Keratinocyte (primary cell): ENCODE results near the gene ACACA. TPM values are rescaled to one million over a fixed set of nuclear protein-coding genes. Genes with fewer than 3 reads are reported as not detected.

ENCODE experiments used
- DNase-seq: peaks from one replicate; pipeline ENCODE4 v3.0.0-alpha.2; 2011; ENCODE audit warnings: low read depth, missing footprints, low spot score
- FAIRE-seq: peaks from 2 replicates; lab custom pipeline; 2011; peaks lifted over from hg19 to GRCh38; lab: Jason Lieb, UNC
- H2AFZ ChIP-seq: 2 replicates; pipeline ENCODE4 v1.6.0; 2012; ENCODE audit warnings: low read length, control low read depth, inconsistent platforms; ENCODE audit not compliant: control insufficient read depth
- H3K27ac ChIP-seq: 2 replicates; pipeline ENCODE4 v1.5.1; 2011; ENCODE audit warnings: low read length; ENCODE audit not compliant: control insufficient read depth, insufficient read depth
- H3K27me3 ChIP-seq: 3 replicates; pipeline ENCODE4 v1.6.0; 2011; ENCODE audit warnings: low read length; ENCODE audit not compliant: control insufficient read depth, insufficient read depth; ENCODE audit errors: extremely low read depth
- H3K36me3 ChIP-seq, 2 experiments: 2 replicates in 1 of 2; 3 replicates in 1 of 2; pipeline ENCODE4 v1.5.1; 2011; ENCODE audit warnings: low read length in 2 of 2, mild to moderate bottlenecking in 1 of 2; ENCODE audit not compliant: control insufficient read depth in 2 of 2, insufficient read depth in 2 of 2; ENCODE audit errors: extremely low read depth in 1 of 2
- H3K4me1 ChIP-seq: 3 replicates; pipeline ENCODE4 v1.5.1; 2011; ENCODE audit warnings: low read length; ENCODE audit not compliant: control insufficient read depth, insufficient read depth; ENCODE audit errors: extremely low read depth
- H3K4me2 ChIP-seq: 3 replicates; pipeline ENCODE4 v1.6.0; 2011; ENCODE audit warnings: low read depth, low read length; ENCODE audit not compliant: control insufficient read depth, insufficient read depth; ENCODE audit errors: extremely low read depth
- H3K4me3 ChIP-seq, 3 experiments: fragments of 200-600 bp in 1 of 3; sonication (generic) in 1 of 3; 2 replicates in 2 of 3; 3 replicates in 1 of 3; pipeline ENCODE4 v1.5.1; 2011 to 2016; ENCODE audit warnings: low read length in 3 of 3, mild to moderate bottlenecking in 3 of 3, control low read depth in 2 of 3, inconsistent platforms in 1 of 3, low read depth in 1 of 3, mixed read lengths in 1 of 3, mixed run types in 1 of 3, moderate library complexity in 1 of 3; ENCODE audit not compliant: control insufficient read depth in 2 of 3, insufficient read depth in 2 of 3; ENCODE audit errors: extremely low read depth in 1 of 3
- H3K79me2 ChIP-seq: 2 replicates; pipeline ENCODE4 v1.6.0; 2012; ENCODE audit warnings: low read length; ENCODE audit not compliant: control insufficient read depth, insufficient read depth
- H3K9ac ChIP-seq: 3 replicates; pipeline ENCODE4 v1.6.0; 2011; ENCODE audit warnings: low read length; ENCODE audit not compliant: control insufficient read depth, insufficient read depth; ENCODE audit errors: extremely low read depth
- H3K9me1 ChIP-seq: 3 replicates; pipeline ENCODE4 v1.6.0; 2011; ENCODE audit warnings: low read length; ENCODE audit not compliant: control insufficient read depth, insufficient read depth; ENCODE audit errors: extremely low read depth
- H3K9me3 ChIP-seq: 2 replicates; pipeline ENCODE4 v1.5.1; 2012; ENCODE audit warnings: low read depth, low read length; ENCODE audit not compliant: control insufficient read depth
- H4K20me1 ChIP-seq: 3 replicates; pipeline ENCODE4 v1.6.0; 2011; ENCODE audit warnings: low read length; ENCODE audit not compliant: control insufficient read depth, insufficient read depth; ENCODE audit errors: extremely low read depth
- EZH2 ChIP-seq: IDR thresholded peaks from one replicate; pipeline ENCODE4 v1.6.1; 2012; ENCODE audit warnings: inconsistent platforms, mild to moderate bottlenecking, low read length, moderate library complexity
- dilution Hi-C: fragments of 300-500 bp; cut with MboI; formaldehyde crosslinking; loops from one replicate; pipeline ENCODE4 v1.7.0; 2020; ENCODE audit warnings: low sequenced_read_pairs; ENCODE audit not compliant: extremely low pct_ligation_motif_present
- polyA plus RNA-seq, 5 experiments: library from polyadenylated mRNA; depleted of rRNA in 3 of 5; stranded (reverse) in 3 of 5; stranded (forward) in 1 of 5; unstranded in 1 of 5; fragments of >200 nt; gene quantifications; 1 replicate in 1 of 5; 2 replicates in 3 of 5; 3 replicates in 1 of 5; pipeline versions ENCODE4 v1.2.1 to v1.2.3, GENCODE V29; 2011 to 2012; ENCODE audit warnings: missing spikeins in 2 of 5, low read depth in 1 of 5, low replicate concordance in 1 of 5
- TF ChIP-seq, protein P1 (sequence below), 3 experiments: IDR thresholded peaks in 1 of 3; conservative IDR thresholded peaks in 1 of 3; optimal IDR thresholded peaks in 1 of 3; 2 replicates in 2 of 3; 3 replicates in 1 of 3; pipeline versions ENCODE3 to v1.5.1; 2011; ENCODE audit warnings: low read length in 3 of 3, mild to moderate bottlenecking in 3 of 3, moderate library complexity in 2 of 3, control low read depth in 1 of 3, inconsistent platforms in 1 of 3; ENCODE audit not compliant: insufficient read depth in 2 of 3; ENCODE audit errors: extremely low read depth in 1 of 3

The ACACA gene
- polyA plus RNA-seq, 1 donor (not counting 4 experiments of a cell fraction or from before 2014, with no cell fraction given), result 85.8 TPM

- dilution Hi-C loops, result no loop called here
- Histone ChIP-seq H2AFZ (no peak overlapping the region), H3K4me1 (peaks cover 16% of the 10 kb centered on the region), H3K27ac (no peak overlapping the region), H3K4me2 (no peak overlapping the region), H3K79me2 (peaks cover 54% of the 10 kb centered on the region), H3K27me3 (no peaks in the 10 kb centered on the region), H3K4me3 (no peak overlapping the region), H3K9me1 (peaks cover 3% of the 10 kb centered on the region), H3K9ac (no peak overlapping the region), H3K9me3 (no peaks in the 10 kb centered on the region), H4K20me1 (no peaks in the 10 kb centered on the region), H3K36me3 (peaks cover 5% of the 10 kb centered on the region in 2 experiments)
- FAIRE-seq (no peak), DNase-seq (no peak)
- TF ChIP-seq EZH2, result no peak
- TF ChIP-seq, protein P1, sequence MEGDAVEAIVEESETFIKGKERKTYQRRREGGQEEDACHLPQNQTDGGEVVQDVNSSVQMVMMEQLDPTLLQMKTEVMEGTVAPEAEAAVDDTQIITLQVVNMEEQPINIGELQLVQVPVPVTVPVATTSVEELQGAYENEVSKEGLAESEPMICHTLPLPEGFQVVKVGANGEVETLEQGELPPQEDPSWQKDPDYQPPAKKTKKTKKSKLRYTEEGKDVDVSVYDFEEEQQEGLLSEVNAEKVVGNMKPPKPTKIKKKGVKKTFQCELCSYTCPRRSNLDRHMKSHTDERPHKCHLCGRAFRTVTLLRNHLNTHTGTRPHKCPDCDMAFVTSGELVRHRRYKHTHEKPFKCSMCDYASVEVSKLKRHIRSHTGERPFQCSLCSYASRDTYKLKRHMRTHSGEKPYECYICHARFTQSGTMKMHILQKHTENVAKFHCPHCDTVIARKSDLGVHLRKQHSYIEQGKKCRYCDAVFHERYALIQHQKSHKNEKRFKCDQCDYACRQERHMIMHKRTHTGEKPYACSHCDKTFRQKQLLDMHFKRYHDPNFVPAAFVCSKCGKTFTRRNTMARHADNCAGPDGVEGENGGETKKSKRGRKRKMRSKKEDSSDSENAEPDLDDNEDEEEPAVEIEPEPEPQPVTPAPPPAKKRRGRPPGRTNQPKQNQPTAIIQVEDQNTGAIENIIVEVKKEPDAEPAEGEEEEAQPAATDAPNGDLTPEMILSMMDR (optimal IDR thresholded peaks at IDR 0.05 in 1 of 3, IDR thresholded peaks at IDR 0.05 in 1 of 3, conservative IDR thresholded peaks at IDR 0.05 in 1 of 3; ENCODE audit: extremely low read depth in 1 of 3, insufficient read depth in 2 of 3, low read length in 3 of 3), result no peak
Measured at GRCh38 chr17:37310940-37311339, 95.7 kb downstream of the ACACA start.

DNA sequence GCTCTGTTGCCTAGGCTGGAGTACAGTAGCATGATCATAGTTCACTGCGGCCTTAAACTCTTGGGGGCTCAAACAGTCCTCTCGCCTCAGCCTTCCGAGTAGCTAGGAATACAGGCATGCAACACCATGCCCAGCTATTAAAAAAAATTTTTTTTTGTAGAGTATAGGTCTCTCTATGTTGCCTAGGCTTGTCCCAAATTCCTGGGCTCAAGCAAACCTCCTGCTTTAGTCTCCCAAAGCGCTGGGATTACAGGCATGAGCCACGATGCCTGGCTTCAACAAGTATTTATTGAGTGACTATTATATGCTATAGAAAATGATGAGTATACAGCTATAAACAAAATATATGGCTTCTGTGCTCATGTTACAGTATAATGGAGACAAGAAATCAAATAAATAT, 97.6 kb downstream of the ACACA start:
- peaks cover 2% of the 10 kb centered on the region for H4K20me1 ChIP-seq
- H3K79me2 ChIP-seq, result peaks cover 44% of the 10 kb centered on the region
- H3K4me1 ChIP-seq, result peaks cover 23% of the 10 kb centered on the region
- DNase-seq (no peak), FAIRE-seq (no peak)
- no peaks in the 10 kb centered on the region for H3K36me3 ChIP-seq
- H3K4me3 ChIP-seq, result peak overlapping the region in 1 of 3 experiments; percentile 16
- no peak for TF ChIP-seq EZH2
- TF ChIP-seq, protein P1 (optimal IDR thresholded peaks at IDR 0.05 in 1 of 3, IDR thresholded peaks at IDR 0.05 in 1 of 3, conservative IDR thresholded peaks at IDR 0.05 in 1 of 3; ENCODE audit: extremely low read depth in 1 of 3, insufficient read depth in 2 of 3, low read length in 3 of 3), result no peak
- H3K27ac ChIP-seq, result peak overlapping the region; percentile 49
- H3K9me1 ChIP-seq, result peaks cover 3% of the 10 kb centered on the region
- H3K9ac ChIP-seq, result no peak overlapping the region
- H3K4me2 ChIP-seq, result peak overlapping the region; percentile 32
- no peak overlapping the region for H2AFZ ChIP-seq
- dilution Hi-C loops, result no loop called here
- no peaks in the 10 kb centered on the region for H3K27me3 ChIP-seq
- H3K9me3 ChIP-seq, result no peaks in the 10 kb centered on the region
